ENCODE results near the gene BEAN1.
"Not testable (repeated sequence)": the region's sequence is repeated elsewhere in the genome, so short reads cannot be mapped to it uniquely, and the experiment has no call there.

BEAN1 gene

DNA sequence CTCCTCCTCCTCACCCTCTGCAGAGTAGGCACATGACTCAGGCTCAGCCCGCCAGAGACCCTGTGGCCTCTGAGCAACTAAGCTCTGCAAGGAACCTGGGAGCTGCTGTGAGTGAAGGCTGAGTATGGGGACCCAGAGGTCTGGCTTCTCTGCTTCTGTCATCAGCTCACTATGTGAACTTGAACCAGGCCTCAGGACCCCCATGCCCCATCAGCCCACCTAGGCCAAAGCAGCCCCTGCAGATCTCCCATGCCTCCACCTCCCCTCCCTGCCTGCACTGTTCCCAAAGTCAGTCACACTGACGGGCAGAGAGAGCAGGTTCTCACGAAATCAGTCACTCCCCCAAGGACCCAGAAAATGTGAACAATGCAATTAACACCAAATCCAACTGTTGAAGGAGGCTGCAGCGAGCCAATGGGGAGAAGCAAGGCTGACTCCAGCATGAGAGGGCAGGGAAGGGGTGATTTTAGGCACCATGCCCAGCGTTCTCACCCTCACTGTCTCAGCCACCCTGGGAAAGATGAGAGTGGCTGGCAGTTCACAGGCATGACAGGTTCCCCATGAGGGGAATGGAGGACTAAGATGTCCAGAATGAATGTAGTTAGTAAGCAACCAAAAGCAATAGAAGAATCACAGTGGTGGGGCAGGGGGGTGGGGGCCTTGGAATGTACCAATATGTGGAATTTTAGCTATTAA lies 60.6 kb downstream of the BEAN1 start:
- no peak for DNase-seq

DNA sequence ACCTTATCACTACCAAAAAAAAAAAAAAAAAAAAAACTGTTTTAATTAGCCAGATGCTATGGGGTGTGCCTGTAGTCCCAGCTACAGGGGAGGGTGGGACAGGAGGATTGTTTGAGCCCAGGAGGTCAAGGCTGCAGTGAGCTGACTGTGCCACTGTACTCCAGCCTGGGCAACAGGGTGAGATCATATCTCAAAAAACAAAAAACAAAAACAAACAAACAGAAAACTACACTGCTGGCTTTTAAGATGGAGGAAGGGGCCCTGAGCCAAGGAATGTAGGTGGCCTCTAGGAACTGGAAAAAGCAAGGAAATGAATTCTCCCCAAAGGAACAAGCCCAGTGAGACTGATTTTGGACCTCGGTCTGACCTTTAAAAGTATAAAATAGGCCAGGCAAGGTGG lies 61.4 kb downstream of the BEAN1 start:
- no peak for DNase-seq

DNA sequence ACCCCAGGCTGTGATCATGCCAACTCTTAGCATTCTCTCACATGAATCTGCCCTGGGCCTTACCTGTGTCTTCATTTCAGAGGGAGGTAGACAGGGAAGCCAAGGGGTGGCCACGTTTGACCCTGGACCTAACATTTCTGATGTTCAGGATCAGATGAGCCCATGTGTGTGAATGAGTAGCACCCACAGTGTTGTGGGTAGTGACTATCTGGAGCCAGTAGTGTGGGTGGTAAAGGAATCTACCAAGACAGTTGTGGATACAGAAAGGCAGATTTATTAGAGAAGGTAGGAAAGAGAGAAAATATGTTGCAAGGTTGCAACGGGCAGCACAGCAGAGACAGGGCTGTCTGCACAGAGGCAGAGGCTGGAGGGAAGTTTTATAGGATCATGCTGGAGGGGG lies 62.3 kb downstream of the BEAN1 start:
- no peak for DNase-seq

DNA sequence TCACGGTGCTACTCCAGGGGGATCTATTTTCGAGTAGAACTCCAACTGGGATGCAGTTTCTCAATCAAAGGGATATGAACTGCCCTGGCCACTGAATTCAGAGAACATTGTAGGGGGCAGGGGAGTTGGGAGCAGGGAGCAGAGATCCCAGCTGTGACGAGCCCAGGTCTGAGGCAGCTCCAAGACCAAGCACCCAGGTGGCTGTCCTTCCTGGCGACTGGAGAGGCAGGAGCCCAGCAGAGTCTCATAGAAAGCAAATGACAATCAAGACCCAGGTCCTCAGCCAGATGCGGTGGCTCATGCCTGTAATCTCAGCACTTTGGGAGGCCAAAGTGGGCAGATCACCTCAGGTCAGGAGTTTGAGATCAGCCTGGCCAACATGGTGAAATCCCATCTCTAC lies 62.7 kb downstream of the BEAN1 start:
- DNase-seq: no peak

DNA sequence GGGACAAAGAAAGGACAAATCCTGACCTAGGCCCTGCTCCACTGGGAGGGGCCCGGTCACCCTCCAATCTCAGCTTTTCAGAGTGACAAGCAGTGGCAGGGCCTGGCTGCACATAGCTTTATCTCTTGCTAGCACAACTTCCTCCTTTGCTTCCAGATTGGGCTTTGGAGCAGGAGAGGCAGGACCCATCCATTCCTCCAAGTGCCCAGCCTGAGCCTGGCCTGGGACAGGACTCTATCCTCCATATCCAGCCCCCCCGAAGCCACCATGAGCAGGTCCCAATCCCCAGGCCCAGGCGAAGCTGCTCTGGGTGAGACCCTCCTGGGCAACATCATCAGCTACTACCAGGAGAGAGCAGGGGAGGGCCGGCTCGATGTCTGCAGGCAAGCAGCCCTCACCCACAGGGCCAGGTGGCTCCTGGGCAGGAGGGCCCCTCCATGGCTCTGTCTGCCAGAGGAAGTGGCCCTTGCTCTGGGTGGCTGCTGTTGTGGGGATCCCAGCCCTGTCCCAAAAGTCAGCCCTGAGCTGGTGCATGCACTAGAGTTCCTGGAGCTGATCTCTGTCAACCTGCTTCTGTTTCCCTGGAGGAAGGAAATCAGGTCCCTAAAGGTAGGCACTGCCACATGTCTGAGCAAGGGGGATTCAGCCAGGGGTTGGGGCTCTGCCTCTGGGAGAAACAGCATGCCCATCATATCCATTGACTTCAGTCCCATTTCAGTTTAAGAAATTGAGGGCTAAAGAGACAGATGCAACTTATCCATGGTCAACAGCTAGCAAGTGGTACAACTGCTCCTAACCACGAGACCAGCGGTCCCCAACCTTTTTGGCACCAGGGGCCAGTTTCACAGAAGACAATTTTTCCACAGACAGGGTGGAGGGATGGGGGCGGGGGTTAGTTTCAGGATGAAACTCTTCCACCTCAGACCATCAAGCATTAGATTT lies 64.0 kb downstream of the BEAN1 start:
- no peak for DNase-seq

DNA sequence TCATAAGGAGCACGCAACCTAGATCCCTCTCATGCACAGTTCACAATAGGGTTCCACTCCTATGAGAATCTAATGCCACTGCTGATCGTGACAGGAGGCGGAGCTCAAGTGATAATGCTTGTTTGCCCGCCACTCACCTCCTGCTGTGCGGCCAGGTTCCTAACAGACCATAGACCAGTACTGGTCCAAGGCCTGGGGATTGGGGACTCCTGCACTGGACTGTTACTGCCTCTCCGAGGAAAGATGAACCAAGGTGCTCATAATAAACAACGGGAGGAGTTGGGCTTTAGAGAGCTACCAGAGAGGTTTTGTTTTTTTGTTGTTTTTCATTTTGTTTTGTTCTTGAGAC lies 64.6 kb downstream of the BEAN1 start:
- no peak for DNase-seq

DNA sequence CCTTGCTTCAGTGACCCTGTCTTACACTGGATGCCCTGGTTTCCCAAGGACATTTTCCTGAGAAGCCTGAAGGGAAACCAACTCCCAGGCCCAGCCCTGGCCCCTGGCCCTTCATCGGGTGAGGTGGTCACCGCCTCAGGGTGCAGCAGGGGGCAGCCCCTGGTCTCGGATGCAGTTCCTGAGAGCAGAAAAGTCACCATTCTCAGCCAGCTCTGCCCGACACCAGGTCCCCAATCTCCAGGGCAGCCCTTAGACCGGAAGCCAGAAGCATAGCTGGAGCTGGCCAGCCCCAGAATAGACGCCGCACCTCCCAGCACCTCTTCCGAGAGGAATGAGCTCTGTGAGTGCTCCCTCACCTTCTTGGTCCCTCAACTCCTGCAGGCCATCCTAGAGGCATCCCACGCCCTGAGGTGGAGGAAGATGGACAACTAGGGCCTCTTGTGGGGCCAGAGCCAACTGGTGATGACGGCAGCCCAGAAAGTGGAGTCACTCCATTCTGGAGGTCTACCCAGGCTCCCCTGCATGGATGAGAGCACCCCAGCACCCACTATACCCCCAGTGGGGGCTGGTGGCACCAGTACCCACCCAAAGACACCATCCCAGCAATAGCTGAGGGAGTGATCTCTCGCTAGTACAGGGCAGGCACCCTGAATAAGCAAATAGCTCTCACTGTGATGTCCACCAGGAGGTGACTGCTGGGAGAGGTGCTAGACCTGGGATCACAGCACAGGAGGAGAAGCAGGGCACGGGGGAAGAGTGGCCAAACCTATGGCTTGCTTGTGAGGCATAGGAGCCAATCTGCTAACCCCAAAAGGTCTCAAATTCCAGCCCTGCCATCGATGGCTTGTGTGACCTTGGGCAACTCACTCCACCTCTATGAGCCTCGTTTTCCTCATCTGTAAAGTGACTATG lies 66.7 kb downstream of the BEAN1 start:
- DNase-seq: no peak

DNA sequence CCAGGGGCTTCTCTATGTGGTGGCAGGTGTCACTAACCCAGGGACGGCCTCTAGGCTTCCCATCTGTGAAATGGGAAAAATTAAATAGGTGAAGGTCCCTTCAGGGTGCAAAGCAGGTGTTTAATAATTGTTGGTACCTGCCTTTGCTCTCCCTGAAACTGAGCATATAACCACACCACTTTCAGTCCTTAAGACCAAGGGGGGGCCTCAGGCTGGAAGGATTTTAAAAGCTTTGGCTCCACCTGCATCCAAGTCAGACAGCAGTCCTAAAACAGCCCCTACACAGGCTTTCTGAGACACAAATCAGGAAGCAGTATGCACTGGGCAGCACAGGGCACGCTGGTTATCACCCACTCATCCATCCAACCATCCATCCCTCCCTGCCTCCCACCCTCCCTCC lies 67.8 kb downstream of the BEAN1 start:
- no peak for DNase-seq

DNA sequence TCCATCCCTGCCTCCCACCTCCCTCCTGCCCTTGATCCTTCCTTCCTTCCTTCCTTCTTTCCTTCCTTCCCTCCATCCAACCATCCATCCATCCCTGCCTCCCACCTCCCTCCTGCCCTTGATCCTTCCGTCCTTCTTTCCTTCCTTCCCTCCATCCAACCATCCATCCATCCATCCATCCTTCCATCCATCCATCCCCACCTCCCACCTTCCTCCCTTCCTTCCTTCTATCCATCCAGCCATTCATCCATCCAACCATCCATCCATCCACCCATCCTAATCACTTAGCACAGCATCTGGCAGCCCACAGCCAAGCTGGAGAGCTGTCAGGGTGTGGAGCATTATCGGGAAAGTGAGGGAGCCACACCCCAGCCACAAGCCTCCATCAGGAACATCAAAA lies 68.3 kb downstream of the BEAN1 start:
- DNase-seq: no peak

DNA sequence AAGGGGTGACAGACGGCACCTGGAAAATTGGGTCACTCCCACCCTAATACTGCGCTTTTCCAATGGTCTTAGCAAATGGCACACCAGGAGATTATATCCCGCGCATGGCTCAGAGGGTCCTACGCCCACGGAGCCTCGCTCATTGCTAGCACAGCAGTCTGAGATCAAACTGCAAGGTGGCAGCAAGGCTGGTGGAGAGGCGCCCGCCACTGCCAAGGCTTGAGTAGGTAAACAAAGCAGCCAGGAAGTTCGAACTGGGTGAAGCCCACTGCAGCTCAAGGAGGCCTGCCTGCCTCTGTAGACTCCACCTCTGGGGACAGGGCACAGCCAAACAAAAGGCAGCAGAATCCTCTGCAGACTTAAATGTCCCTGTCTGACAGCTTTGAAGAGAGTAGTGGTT lies 69.1 kb downstream of the BEAN1 start:
- not testable (repeated sequence) for DNase-seq

DNA sequence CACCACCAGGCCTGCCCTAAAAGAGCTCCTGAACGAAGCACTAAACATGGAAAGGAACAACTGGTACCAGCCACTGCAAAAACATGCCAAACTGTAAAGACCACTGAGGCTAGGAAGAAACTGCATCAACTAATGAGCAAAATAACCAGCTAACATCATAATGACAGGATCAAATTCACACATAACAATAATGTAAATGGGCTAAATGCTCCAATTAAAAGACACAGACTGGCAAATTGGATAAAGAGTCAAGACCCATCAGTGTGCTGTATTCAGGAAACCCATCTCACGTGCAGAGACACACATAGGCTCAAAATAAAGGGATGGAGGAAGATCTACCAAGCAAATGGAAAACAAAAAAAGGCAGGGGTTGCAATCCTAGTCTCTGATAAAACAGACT lies 70.8 kb downstream of the BEAN1 start:
- DNase-seq: not testable (repeated sequence)

DNA sequence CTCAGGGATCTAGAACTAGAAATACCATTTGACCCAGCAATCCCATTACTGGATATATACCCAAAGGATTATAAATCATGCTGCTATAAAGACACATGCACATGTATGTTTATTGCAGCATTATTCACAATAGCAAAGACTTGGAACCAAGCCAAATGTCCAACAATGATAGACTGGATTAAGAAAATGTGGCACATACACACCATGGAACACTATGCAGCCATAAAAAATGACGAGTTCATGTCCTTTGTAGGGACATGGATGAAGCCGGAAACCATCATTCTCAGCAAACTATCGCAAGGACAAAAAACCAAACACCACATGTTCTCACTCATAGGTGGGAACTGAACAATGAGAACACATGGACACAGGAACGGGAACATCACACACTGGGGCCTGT lies 74.5 kb downstream of the BEAN1 start:
- not testable (repeated sequence) for DNase-seq

DNA sequence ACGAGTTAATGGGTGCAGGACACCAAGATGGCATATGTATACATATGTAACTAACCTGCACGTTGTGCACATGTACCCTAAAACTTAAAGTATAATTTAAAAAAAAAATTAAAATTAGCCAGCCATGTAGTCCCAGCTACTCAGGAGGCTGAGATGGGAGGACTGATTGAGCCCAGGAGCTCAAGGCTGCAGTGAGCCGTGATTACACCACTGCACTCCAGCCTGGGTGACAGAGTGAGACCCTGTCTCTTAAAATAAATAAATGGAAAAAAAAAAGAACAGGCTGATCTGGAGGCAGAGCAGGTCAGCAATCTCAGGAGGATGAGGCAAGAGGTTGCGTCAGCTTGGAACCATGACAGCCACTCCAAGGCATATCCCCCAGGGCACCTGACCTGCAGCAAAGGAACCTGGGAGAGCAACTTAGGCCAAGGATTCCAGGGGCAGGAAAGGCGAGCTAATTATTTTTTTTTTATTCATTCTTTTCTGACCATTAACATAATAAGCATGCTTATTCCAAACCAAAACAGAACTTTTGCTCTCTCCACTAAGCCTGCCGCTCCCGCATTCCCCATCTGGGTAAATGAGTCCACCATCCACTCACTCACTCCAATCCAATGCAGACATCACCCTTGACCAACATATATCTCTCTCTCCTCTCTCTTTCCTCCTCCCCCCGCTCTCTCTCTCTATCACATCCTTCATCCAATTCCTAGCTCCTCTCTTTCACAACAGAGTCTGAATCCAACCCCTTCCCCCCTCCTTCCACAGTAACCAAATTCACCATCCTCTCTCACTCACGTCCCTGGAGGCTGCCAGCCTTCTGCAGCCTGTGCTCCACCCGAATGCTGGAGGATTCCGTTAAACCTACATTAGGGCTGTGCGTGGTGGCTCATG lies 75.2 kb downstream of the BEAN1 start:
- no peak for DNase-seq

DNA sequence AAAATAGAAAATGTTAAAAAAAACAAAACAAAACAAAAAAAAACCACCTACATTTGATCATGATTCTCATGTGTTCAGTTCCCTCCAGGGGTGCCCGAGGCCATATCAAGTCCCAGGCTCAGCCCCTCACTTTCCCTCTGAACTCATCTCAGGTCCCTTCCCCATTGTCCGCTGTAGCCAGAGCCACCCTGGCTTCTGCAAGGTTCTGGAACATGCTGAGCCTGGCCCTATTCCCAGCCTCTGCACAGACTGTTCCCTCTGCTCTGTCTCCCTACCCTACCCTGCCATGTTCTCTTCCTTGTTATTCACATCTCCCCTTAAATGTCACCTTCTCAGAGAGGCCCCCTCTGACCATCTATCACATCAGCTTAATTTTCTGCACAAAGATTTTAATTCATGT lies 75.9 kb downstream of the BEAN1 start:
- DNase-seq: no peak

DNA sequence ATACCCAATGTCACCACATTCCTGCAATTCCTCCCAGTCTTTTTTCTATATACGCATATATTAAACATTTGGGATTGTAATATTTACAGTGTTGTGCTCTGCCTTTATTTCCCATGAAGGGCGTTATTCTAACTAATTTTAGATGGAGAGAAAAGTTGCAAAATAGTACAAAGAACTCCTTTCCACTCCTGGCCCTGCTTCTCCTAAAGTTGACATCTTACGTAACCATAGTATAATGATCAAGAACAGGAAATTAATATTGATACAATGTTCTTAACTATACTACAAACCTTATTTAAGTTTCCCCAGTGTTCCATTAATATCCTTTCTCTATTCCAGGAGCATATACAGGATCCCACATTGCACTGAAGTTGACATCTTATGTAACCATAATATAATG lies 76.5 kb downstream of the BEAN1 start:
- no peak for DNase-seq

DNA sequence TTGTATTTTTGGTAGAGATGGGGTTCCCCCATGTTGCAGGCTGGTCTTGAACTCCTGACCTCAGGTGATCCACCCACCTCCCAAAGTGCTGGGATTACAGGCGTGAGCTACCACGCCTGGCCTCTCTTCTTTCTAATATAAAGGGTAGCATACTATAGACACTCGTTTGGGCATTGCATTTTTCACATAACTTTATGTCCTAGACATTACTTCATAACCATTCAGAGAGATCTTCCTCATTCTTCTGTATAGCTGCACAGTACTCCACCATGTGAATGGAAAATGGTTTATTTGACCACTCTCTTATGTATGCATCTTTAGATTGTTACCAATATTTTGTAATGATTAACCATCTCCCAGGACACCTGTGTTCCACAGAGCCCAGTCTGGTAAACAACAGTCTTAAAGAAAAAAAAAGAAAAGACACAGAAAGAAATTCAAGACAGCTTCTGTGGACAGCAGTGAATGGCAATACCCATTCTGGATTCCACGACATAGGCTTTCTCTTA lies 80.7 kb downstream of the BEAN1 start:
- DNase-seq: no peak

DNA sequence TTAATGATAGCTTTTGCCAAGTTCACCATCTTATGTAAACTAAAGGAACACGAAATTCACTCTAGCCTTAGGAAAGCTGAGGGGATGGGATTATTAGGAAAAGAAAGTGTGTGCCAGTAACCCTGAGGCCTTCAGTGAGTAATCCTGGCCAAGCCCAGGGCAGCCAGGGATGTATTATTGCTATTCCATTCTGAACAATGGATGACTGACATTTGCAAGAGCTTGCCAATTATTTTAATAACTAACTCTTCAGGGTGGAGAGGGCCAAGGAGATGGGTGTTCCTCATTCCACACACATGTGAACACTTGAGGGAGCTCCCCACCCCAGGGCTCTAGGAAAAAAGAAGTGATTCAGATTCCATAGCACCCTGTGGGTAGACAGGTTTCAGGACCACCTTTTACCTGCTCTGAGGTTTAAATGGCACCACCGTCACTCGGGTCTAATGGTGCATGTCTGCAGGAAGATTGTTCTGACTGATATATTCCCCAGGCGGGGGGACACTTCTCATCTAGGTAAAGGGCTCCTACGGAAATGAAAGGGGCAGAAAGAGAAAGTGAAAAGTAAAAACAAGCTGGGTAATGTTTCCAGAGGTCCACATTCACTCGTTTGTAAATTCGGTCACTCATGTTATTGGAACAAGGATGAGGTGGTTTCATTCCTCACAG lies 81.3 kb downstream of the BEAN1 start:
- DNase-seq: no peak

DNA sequence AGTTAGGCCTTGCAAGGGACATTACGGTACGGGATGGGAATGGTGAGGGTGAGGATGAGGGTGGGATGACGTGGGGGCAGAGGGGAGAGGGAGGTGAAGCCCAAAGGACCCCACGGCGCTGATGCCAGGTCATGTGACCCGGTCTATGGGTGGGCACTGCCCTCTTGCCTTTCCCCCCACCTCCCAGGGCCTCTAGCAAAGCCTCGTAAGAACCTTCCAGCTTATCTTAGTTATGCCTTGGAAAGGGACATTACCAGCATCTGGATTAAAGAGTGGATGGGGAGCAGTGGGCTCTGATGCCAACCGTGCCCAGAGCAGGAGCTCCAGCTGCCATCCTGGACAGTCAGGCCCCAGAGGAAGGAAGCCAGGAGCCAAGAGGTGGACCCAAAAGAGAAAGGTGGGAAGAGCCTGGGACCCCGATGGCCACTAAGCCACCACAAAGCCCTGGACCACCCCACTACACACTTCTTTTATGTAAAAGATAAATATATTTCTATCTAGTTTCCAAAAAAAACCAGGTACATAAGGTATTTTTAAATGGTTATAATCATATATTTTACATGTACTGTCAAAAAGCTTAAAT lies 81.9 kb downstream of the BEAN1 start:
- no peak for DNase-seq

DNA sequence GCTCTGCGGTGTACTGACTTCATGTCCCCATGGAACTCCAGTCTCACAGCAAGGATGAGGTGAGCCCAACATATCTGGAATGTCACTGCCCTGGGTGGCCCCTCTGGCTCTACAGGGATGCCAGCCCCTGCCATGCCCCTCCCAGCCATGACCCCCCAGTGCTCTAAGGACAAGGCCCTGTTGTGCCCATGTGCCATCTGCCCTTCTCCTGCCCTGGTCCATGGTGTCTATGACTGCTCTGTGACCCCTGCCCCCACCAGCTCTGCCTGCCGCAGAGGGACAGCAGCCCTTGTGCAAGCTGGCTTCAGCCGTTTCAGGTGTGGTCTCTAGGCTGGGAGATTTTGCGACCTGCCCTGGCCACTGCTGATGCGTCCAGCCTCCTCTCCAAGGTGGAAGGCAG lies 82.5 kb downstream of the BEAN1 start:
- no peak for DNase-seq

DNA sequence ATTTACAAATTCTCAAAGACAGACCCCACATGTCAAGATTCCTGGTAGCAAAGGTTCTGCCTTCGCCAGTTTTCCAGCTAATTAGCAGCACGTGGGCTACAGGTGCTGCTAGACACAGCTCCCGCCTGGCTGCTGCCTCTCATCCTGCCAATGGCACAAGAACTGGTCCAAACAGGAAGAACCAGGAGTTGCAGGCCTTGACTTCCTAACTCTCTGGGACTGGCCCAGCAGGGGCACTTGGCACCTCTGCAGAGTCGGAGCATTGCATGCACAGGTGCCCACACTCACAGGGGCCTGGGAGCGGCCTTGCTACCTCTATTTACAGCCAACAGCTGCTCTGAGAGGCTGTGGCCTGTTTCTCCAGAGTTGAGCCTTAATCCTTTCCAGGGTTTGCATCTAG lies 83.2 kb downstream of the BEAN1 start:
- no peak for DNase-seq

All from NCI-H1694 (cell line).